HG02981 (cell line): ENCODE measurements around the gene SSU72.
"Not testable (repeated sequence)": the region's sequence is repeated elsewhere in the genome, so short reads cannot be mapped to it uniquely, and the experiment has no call there.

Experiments used
- ATAC-seq: cut with Tn5 transposase; IDR thresholded peaks from one replicate; pipeline ENCODE4 v1.9.1; 2021; ENCODE audit warnings: mild to moderate bottlenecking, moderate library complexity; ENCODE audit not compliant: unreplicated experiment

SSU72 gene

DNA sequence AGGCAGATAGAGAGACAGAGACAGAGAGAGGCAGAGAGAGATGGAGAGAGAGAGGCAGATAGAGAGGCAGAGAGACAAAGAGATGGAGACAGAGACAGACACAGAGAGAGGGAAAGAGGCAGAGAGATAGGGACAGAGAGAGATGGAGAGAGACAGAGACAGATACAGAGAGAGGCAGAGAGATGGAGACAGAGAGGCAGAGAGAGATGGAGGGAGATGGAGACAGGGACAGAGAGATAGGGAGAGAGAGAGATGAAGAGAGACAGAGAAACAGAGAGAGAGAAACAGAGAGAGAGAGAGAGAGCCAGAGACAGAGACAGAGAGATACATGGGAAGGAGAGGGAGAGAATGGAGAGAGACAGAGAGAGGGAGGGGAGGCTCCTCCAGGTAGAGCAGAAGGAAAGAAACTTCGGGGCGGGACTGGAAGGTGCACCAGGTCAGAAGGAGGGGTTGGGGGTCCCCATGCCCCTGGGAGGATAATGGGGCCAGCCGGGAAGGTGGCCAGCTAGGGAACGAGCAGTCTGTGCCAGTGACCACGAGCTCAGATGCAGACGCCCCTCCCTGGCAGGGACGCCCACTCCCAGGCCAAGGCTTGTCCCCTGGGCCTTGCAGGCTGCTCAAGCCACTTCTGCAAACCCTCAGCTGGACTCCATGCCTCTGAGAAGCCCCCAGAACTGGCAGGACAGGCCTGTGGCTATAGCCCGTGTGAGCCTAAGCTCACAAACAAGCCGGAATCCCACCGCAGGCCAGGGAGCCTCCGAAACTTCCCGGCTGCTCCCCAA lies 22.0 kb upstream of the SSU72 start:
- ATAC-seq: no peak

DNA sequence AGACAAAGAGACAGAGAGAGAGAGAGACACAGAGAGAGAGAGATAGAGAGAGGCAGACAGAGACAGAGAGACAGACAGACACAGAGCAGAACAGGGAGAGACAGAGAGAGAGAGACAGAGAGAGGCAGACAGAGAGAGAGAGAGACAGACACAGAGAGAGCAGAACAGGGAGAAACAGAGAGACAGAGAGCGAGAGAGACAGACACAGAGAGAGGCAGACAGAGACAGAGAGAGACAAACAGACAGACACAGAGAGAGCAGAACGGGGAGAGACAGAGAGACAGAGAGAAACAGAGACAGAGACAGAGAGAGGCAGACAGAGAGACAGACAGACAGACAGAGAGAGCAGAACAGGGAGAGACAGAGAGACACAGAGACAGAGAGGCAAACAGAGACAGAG lies 20.7 kb upstream of the SSU72 start:
- ATAC-seq: not testable (repeated sequence)

DNA sequence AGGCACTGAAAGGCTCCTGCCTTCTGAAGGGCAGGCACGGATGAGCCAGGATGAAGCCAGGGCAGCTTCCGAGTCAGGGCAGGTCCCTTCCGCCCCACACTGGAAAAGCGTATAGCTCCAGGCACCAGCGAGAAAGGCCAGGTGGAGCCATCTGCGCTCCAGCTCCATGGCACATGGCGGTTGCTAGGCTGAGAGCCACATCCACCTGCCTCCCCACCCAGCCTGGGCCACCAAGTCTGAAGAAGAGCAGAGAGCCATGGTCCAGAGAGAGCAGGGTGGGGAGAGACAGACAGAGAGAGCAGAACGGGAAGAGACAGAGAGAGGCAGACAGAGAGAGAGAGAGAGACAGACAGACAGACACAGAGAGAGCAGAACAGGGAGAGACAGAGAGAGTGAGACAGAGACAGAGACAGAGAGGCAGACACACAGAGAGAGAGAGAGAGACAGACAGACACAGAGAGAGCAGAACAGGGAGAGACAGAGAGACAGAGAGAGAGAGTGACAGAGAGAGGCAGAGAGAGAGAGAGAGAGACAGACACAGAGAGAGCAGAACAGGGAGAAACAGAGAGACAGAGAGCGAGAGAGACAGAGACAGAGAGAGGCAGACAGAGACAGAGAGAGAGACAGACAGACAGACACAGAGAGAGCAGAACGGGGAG lies 20.1 kb upstream of the SSU72 start:
- ATAC-seq: no peak

DNA sequence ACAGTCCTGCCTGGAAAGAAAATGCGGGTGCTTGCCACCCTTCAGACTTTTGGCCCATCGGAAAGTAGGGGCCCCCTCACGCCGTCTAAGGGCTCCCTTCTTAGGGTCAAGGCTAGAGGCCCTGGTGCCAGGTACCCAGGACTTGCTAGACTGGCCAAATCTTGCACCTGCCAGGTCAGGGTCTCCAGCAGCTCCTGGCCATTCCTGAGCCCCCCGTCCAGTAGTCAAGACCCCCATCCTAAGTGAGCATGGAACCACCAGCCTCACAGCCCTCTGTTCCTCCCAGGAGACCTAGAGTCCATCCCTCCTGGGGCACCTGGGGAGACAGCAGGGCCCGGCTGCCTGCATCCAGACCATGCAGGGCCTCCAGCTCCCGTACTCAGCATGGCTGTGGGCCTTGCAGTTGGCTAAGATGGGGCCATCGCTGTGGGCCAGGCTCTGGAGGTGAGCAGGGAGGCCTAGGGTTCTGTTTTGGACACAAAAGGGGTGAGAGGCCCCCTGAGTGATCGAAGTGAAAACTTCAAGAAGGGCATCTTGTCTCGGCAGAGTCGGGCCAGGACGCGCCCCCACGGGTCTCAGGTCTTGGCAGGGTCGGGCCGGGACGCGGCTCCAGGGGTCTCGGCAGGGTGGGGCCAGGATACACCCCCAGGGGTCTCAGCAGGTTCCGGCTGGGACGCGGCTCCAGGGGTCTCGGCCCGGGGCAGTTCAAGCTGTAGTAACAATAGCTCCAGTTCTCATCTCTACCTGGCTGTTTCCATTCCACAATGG lies 19.4 kb upstream of the SSU72 start:
- ATAC-seq: no peak

DNA sequence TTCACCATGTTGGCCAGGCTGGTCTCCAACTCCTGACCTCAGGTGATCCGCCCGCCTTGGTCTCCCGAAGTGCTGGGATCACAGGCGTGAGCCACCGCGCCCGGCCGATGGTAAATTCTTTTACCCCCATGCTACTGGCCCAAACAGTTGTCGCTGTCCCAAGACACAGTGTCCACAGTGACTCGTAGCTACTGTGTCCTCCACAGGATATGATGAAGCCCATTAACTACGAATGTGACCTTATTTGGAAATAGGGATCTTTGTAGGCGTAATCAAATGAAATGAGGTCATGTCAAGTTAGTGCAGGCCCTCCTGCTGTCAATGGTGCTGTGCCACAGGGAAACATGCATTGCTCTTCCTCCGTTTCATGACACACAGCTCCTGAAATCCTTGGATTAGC lies 16.8 kb upstream of the SSU72 start:
- no peak for ATAC-seq

DNA sequence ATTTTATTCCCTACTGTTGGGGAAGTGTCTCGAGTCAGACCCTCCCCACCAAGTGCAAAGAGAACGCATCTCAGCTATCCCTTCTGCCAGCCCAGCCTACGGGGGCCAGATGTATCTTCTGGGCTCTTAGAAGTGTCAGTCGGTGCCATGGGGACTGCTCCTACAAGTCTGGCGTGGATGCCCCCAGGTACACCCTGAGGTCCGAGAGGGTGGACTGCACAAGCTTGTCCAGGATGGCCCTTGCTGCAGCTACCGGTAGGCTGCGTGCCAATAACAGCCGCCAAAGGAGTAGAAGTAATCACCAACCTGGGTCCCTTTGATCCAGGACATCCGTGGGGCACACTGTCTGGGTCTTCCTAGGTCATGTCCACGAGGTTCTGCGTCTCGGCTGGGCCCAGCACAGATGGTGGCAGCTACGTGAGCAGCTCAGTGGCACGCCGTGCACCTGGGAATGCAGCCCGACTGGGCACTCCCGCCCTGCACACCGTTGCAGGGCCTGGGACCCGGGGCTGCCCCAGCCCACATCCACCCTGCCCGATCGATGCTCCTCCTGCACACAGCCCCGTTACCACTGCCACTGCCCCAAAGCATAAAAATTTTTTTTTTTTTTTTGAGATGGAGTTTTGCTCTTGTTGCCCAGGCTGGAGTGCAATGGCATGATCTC lies 8.8 kb upstream of the SSU72 start:
- no peak for ATAC-seq

DNA sequence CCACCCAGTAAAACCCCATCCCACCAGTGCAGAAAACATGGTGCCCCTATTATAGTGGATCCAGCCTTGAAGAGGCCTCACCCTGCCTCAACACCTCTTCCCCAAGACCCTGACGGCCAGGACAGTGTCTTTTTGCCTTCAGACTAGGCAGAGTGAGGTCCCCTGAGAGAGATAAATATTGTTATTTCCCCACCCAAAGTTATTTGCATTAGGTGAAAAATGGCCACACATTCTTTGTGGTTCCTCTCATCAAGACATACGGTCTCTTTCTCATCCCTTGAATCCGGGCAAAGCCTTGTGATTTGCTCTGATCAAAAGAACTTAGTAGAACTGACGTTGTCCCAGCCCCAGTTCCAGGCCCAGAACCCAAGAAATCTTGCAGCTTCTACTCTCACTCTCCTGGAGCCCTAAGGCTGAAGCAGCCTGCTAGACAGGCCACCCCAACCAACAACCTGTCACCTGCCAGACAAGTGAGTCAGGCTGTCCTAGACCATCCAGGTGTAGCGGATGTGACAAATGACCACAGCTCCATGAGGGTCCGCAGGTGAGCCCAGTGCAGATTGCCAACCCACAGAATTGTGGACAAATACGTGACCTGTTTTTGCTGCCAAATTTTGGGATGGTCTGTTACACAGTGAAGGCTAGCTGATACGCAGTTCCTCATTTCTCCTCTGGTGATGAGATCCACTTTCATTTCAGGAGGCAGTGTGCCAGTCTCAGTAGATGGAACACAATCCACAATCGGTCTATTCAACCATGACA lies 8.1 kb upstream of the SSU72 start:
- no peak for ATAC-seq

DNA sequence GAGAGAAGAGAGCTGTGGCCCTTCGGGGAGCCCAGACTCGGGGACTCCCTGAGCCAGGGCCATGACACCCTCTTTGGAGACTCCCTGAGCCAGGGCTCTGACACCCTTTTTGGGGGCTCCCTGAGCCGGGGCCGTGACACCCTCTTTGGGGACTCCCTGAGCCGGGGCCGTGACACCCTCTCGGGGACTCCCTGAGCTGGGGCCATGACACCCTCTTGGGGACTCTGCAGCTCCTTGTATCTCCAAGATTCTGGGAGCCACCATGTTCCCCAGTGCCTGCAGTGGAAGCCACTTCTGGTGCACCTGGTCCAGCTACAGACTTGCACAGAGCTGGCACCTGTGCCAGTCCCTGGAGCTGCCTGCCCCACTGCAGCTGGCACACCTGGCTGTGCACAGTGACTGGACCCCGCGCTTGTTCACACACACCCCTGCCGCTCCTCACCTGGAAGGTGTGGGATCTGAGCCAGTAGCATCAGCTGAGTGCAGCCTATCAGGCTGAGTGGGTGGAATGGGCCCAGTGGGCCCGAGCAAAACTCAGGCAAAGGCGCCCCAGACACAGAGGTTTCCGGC lies 3.8 kb upstream of the SSU72 start:
- ATAC-seq: no peak

DNA sequence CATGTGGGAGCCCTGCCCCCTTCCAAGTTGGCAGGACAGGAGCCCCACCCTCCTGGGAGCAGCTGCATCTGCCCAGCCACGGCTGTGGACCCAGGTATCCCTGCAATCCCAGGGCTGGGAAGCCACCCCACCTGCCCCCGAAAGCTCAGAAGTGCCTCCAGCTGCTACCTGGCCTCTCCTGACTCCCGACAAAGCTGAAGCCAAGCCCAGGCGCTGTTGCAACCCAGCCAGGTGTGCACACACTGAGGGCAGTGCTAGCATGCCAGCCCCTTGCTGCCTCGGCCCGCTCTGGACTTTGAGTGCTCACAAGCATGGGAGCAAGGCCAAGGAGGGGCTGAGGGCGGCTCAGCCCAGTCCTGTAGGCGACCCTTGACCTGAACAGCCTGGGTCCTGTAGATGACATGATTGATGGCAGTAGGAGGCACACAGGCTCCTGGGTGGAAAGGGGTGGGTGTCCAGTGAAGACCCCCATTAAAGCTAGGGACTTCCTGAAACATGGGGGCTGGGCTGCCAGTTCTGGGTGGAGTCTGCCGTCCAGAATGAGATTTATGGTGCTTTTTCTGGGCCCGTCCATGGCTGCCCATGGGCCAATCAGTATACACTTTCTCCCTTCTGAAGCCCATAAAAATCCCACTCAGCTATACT lies 2.8 kb upstream of the SSU72 start:
- no peak for ATAC-seq

DNA sequence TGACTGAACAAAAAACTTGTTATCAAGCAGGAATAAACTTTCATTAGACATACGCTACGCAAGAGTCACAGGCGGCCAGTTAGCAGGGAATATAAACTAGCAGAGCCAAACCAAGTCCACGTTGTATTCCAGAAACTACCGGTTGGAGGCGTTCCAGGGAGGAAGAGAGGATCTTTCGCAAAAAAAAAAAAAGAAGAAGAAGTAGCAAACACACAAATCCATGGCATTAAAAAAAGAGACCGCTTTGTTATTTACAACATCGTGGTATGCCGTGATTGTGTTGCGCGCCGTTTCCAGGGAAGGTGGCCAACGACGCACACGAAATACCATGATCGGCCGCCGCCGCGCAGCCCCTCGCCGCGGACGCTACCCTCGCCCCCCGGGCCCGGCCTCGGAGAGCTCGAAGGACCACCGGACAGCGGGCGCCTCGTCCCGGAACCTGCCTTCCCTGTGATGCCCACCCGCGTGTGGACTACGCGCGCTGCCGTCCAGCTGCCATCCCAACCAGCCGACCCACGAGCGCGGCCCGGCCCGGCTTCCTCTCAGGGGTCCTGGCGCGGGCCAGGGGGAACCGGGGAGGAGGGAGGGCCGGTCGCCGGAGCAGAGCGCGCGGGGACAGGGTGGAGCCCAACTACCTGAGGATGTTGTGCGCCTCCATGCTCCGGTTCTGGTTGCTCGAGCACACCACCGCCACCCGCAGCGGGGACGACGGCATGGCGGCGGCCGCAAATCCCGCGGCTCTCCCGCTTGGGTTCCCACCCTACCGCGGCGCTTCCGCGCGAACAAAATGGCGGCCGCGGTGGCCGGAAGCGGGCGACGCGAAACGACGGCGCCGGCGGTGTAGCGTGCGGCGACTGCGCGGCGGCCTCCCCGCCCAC lies 581 bp downstream of the SSU72 start:
- peak; percentile 69 for ATAC-seq

DNA sequence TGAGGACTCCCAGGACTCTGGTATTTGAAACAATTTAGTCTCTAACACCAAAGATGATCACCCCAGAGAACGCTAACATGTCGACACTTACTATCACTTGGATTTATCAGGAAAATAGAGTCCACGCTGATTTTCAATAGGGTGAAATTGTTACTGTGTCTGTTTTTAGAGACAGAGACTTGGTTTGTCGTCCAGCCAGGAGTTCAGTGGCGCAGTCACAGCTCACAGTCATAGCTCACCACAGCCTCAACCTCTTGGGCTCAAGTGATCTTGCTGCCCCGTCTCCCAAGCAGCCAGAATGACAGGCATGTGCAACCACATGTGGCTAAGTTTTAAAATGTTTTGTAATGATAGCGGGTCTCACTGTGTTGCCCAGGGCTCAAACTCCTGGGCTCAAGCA lies 5.3 kb downstream of the SSU72 start:
- no peak for ATAC-seq

DNA sequence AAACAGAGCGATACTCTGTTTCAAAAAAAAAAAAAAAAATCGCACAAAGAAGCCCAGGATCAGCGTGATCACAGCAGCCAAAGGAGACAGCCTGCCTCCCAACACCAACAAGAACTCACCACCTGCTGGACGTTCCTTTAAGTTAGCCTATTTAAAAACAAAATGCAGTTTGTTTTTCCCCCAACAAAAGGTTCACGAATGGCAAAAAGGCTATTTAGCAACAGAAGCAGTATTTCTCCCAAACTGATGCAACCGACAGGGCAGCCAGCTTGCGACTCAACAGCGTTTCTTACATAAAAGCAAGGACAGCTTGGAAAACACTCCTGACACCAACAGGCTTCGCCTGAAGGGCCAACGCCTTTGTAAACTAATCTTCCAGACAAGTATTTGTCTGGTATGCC lies 6.8 kb downstream of the SSU72 start:
- no peak for ATAC-seq

DNA sequence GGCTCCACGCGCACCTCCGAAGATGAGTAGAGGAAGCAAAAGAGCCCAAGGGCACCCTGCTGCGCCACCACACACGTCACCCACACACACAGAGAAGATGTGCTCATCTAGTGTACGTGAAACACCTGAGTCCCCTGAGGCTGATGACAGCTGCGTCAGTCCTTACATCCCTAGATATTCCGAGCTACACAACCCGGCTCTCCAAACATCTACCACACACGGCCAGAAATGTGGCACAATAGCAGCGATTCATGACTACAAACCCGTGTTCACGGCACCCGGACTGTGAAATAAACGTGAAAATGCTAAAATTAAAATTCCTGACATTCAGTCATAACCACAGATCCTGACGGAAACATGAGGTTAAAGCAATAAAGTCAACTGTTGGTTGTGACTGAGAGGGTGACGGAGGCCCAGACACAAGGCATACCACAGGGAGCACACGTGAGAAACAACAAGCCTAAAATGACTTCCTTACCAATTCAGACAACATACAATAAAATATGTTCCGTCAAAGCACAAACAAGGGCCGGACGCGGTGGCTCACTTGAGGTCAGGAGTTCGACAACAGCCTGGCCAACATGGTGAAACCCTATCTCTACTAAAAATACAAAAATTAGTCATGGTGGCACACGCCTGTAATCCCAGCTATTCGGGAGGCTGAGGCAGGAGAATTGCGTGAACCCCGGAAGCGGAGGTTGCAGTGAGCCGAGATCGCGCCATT lies 7.3 kb downstream of the SSU72 start:
- ATAC-seq: no peak

DNA sequence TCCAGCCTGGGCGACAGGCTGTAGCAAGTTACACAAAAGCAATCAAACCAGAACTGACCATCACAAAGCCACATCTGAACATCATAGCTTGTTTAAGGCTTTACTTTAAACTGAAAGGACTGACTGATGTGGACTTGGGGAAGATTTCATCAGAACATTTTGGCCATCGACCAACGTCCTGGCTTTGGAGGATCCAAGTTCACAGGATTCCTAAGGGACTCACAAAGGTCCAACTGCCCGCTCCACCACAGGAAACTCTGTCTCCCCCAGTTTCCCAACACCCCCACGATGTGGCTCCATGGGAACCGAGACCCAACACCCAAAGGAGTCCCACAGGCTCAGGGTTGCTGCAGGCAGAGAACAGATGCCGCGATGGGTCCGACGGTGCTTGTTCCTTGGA lies 9.3 kb downstream of the SSU72 start:
- no peak for ATAC-seq

DNA sequence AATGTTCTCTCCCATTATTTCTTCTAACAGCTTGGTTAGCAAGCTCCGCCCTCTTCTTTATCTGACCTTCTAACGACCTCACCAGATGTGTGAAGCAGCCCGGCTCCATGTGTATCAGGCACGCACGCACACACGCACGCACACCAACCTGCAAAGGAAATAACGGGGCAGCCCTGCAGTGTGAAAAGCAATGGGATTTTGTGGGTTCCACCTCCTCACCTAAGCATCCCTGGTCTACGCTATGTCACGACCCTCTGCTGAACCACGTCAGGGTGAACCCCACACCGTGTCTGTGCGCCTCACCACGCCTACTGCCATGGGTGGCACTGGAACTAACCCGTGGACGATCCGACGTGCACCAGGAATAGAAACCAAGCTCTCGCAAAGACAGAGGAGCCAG lies 10.4 kb downstream of the SSU72 start:
- no peak for ATAC-seq

DNA sequence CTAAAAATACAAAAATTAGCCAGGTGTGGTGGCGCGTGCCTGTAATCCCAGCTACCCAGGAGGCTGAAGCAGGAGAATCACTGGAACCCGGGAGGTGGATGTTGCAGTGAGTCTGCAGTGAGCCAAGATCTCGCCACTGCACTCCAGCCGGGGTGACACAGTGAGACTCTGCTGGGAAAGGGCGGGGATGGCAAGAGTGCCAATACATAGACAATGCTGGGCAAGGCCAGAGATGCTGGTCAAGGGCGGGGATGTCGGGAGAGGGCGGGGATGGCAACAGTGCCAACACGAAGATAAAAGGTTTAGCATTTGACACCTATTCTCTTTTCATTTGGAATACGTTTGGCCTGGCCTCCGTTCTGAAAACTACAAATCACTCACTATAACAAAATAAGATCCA lies 11.0 kb downstream of the SSU72 start:
- ATAC-seq: no peak

DNA sequence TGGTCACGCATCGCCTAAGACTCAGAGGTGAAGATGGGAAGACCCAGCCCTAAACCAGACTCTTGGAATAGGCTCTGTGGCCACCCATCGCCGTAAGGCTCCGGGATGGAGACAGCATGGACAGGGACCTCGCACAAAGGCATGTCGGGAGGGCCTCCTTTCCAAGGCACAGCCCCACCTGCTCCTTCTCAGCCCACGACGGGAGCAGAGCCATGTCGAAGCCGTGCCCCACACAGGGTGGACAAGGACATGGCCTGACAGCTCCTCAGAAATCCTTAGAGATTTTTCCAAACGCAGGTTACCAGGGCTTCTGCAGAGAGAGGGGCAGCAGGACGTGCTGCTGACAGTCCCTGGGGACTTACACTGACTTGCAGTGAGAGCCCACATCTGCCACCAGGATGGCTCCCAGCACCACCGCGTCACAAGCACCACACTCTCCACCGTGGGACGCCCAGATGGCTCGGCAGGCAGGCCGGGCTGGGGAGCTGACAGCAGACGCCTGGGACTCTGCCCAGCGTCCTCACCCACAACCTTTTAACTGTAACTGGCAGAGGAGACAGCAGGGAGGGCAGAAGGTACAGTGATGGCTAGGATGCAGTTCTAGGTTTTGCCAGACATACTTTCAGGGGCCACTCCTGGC lies 12.0 kb downstream of the SSU72 start:
- no peak for ATAC-seq
